Immature natural killer cell (primary cell): ENCODE measurements around the gene FAAH. TPM values are rescaled to one million over a fixed set of nuclear protein-coding genes. Genes with fewer than 3 reads are reported as not detected.

Experiments
- DNase-seq, 3 donors: peaks; one replicate each; pipeline ENCODE4 v3.0.0; 2022; ENCODE audit warnings: mixed read lengths in 1 of 3
- H3K27ac Mint-ChIP-seq, 6 donors: one replicate each; pipeline ENCODE4 v1.8.0; 2020; ENCODE audit warnings: mixed read lengths in 6 of 6, mild to moderate bottlenecking in 5 of 6, inconsistent platforms in 4 of 6, moderate library complexity in 3 of 6
- H3K27me3 Mint-ChIP-seq, 3 donors: one replicate each; pipeline ENCODE4 v1.8.0; 2020 to 2021; ENCODE audit warnings: low read depth in 3 of 3, mild to moderate bottlenecking in 3 of 3, mixed read lengths in 3 of 3, moderate library complexity in 3 of 3, inconsistent platforms in 1 of 3
- H3K36me3 Mint-ChIP-seq, 3 donors: one replicate each; pipeline ENCODE4 v1.8.0; 2020; ENCODE audit warnings: mixed read lengths in 3 of 3, inconsistent platforms in 2 of 3, mild to moderate bottlenecking in 2 of 3
- H3K4me1 Mint-ChIP-seq, 2 donors: one replicate each; pipeline ENCODE4 v1.8.0; 2020; ENCODE audit warnings: inconsistent platforms in 2 of 2, mild to moderate bottlenecking in 2 of 2, mixed read lengths in 2 of 2, moderate library complexity in 1 of 2
- H3K4me3 Mint-ChIP-seq, 5 donors: one replicate each; pipeline ENCODE4 v1.8.0; 2020; ENCODE audit warnings: mild to moderate bottlenecking in 5 of 5, mixed read lengths in 5 of 5, inconsistent platforms in 3 of 5, moderate library complexity in 3 of 5
- H3K9me3 Mint-ChIP-seq, 6 donors: one replicate each; pipeline ENCODE4 v1.8.0; 2020; ENCODE audit warnings: mild to moderate bottlenecking in 6 of 6, mixed read lengths in 6 of 6, inconsistent platforms in 4 of 6, moderate library complexity in 3 of 6
- polyA plus RNA-seq, 3 donors: library from polyadenylated mRNA; unstranded; fragments of 300-500 nt; fragmentation: Illumina TruSeq; gene quantifications; one replicate each; pipeline ENCODE4 v1.2.3, GENCODE V29; 2021

FAAH gene
- polyA plus RNA-seq, 3 donors from 2014 or later = 1.8 to 2.8 (median 2.1) TPM

GRCh38 chr1:46405197-46405555, 11.1 kb downstream of the FAAH start:
- DNase-seq = no peak
- Mint-ChIP-seq H3K9me3 (no peaks in the 10 kb centered on the region), H3K27me3 (peaks cover 1 to 2% (median 2%) of the 10 kb centered on the region in 3 donors), H3K4me3 (no peak overlapping the region), H3K4me1 (peaks cover 9 to 15% of the 10 kb centered on the region in 2 donors), H3K27ac (no peak overlapping the region), H3K36me3 (no peaks in the 10 kb centered on the region)

GRCh38 chr1:46405724-46406123, 11.6 kb downstream of the FAAH start:
- H3K36me3 Mint-ChIP-seq = no peaks in the 10 kb centered on the region
- H3K27ac Mint-ChIP-seq = no peak overlapping the region
- DNase-seq = no peak

GRCh38 chr1:46406881-46407608, 12.9 kb downstream of the FAAH start:
- H3K4me3 Mint-ChIP-seq = peak overlapping the region in 3 of 5 donors; percentile 45 to 52 (median 47)
- H3K27me3 Mint-ChIP-seq = peaks cover 1 to 2% (median 2%) of the 10 kb centered on the region in 3 donors
- H3K36me3 Mint-ChIP-seq = no peaks in the 10 kb centered on the region
- DNase-seq = no peak
- H3K4me1 Mint-ChIP-seq = peaks cover 9 to 15% of the 10 kb centered on the region in 2 donors
- peak overlapping the region in 2 of 6 donors; percentile 3 to 56 for H3K27ac Mint-ChIP-seq
- H3K9me3 Mint-ChIP-seq = no peaks in the 10 kb centered on the region

More at GRCh38 chr1:46405724-46406123, 11.6 kb downstream of the FAAH start:
- Mint-ChIP-seq H3K4me1 (peaks cover 9 to 15% of the 10 kb centered on the region in 2 donors), H3K9me3 (no peaks in the 10 kb centered on the region), H3K27me3 (peaks cover 1 to 2% (median 2%) of the 10 kb centered on the region in 3 donors), H3K4me3 (no peak overlapping the region)

GRCh38 chr1:46407636-46408035, 13.5 kb downstream of the FAAH start:
- Mint-ChIP-seq H3K27ac (peak overlapping the region in 2 of 6 donors; percentile 3 to 56), H3K36me3 (no peaks in the 10 kb centered on the region), H3K27me3 (peaks cover 1 to 2% (median 2%) of the 10 kb centered on the region in 3 donors), H3K9me3 (no peaks in the 10 kb centered on the region), H3K4me3 (peak overlapping the region in 2 of 5 donors; percentile 45 to 52), H3K4me1 (peaks cover 9 to 15% of the 10 kb centered on the region in 2 donors)
- DNase-seq = no peak

GRCh38 chr1:46408356-46409062, 14.4 kb downstream of the FAAH start:
- H3K27ac Mint-ChIP-seq = no peak overlapping the region
- H3K27me3 Mint-ChIP-seq = peaks cover 1 to 3% (median 2%) of the 10 kb centered on the region in 3 donors
- no peak for DNase-seq
- no peaks in the 10 kb centered on the region for H3K9me3 Mint-ChIP-seq
- H3K36me3 Mint-ChIP-seq = no peaks in the 10 kb centered on the region
- H3K4me3 Mint-ChIP-seq = no peak overlapping the region
- peaks cover 9 to 15% of the 10 kb centered on the region in 2 donors for H3K4me1 Mint-ChIP-seq

GRCh38 chr1:46409063-46409372, 14.9 kb downstream of the FAAH start:
- Mint-ChIP-seq H3K27me3 (peaks cover 2 to 3% (median 3%) of the 10 kb centered on the region in 3 donors), H3K9me3 (no peaks in the 10 kb centered on the region), H3K36me3 (no peaks in the 10 kb centered on the region), H3K27ac (no peak overlapping the region), H3K4me1 (peaks cover 9 to 15% of the 10 kb centered on the region in 2 donors), H3K4me3 (no peak overlapping the region)
- no peak for DNase-seq

GRCh38 chr1:46410156-46411009, 16.3 kb downstream of the FAAH start:
- Mint-ChIP-seq H3K27me3 (peaks cover 2 to 5% (median 3%) of the 10 kb centered on the region in 3 donors), H3K27ac (no peak overlapping the region), H3K36me3 (no peaks in the 10 kb centered on the region), H3K4me1 (peaks cover 9 to 15% of the 10 kb centered on the region in 2 donors), H3K9me3 (no peaks in the 10 kb centered on the region), H3K4me3 (no peak overlapping the region)
- DNase-seq = no peak

- Mint-ChIP-seq H3K4me1 (peaks cover 9 to 15% of the 10 kb centered on the region in 2 donors), H3K9me3 (no peaks in the 10 kb centered on the region), H3K27me3 (peaks cover 2 to 5% (median 3%) of the 10 kb centered on the region in 3 donors), H3K36me3 (no peaks in the 10 kb centered on the region), H3K27ac (no peak overlapping the region), H3K4me3 (no peak overlapping the region)
- no peak for DNase-seq
Observed at GRCh38 chr1:46411010-46411405, 16.9 kb downstream of the FAAH start.

- peaks cover 2 to 5% (median 3%) of the 10 kb centered on the region in 3 donors for H3K27me3 Mint-ChIP-seq
- peak overlapping the region in 1 of 6 donors; percentile 40 for H3K27ac Mint-ChIP-seq
- H3K36me3 Mint-ChIP-seq = no peaks in the 10 kb centered on the region
- no peak overlapping the region for H3K4me3 Mint-ChIP-seq
- H3K4me1 Mint-ChIP-seq = peaks cover 9 to 11% of the 10 kb centered on the region in 2 donors
- H3K9me3 Mint-ChIP-seq = no peaks in the 10 kb centered on the region
- DNase-seq = no peak
Observed at GRCh38 chr1:46411601-46412341, 17.7 kb downstream of the FAAH start.

GRCh38 chr1:46412893-46413595, 18.9 kb downstream of the FAAH start:
- Mint-ChIP-seq H3K4me1 (no peaks in the 10 kb centered on the region), H3K27ac (no peak overlapping the region), H3K36me3 (no peaks in the 10 kb centered on the region), H3K9me3 (no peaks in the 10 kb centered on the region), H3K27me3 (peaks cover 0 to 3% (median 1%) of the 10 kb centered on the region in 3 donors), H3K4me3 (no peak overlapping the region)
- no peak for DNase-seq

GRCh38 chr1:46413596-46413985, 19.5 kb downstream of the FAAH start:
- Mint-ChIP-seq H3K27ac (no peak overlapping the region), H3K27me3 (peaks cover 0 to 3% (median 1%) of the 10 kb centered on the region in 3 donors), H3K4me1 (no peaks in the 10 kb centered on the region), H3K4me3 (no peak overlapping the region), H3K9me3 (no peaks in the 10 kb centered on the region), H3K36me3 (no peaks in the 10 kb centered on the region)
- DNase-seq = no peak

GRCh38 chr1:46415514-46415913, 21.4 kb downstream of the FAAH start:
- Mint-ChIP-seq H3K4me3 (no peak overlapping the region), H3K27me3 (peaks cover 1 to 5% (median 2%) of the 10 kb centered on the region in 3 donors), H3K9me3 (no peaks in the 10 kb centered on the region), H3K36me3 (no peaks in the 10 kb centered on the region), H3K27ac (peak overlapping the region in 1 of 6 donors; percentile 11), H3K4me1 (no peaks in the 10 kb centered on the region)
- DNase-seq = no peak

GRCh38 chr1:46418976-46419375, 24.9 kb downstream of the FAAH start:
- Mint-ChIP-seq H3K4me3 (no peak overlapping the region), H3K27ac (no peak overlapping the region), H3K4me1 (no peaks in the 10 kb centered on the region), H3K27me3 (peaks cover 0 to 7% (median 5%) of the 10 kb centered on the region in 3 donors), H3K9me3 (no peaks in the 10 kb centered on the region), H3K36me3 (no peaks in the 10 kb centered on the region)
- DNase-seq = no peak
